Stimulated activated CD4-positive, alpha-beta T cell treated with anti-CD3 and anti-CD28 coated beads, TNF-alpha, amount 100 ng/mL, for 48 hours (primary cell): ENCODE data around the gene DIS3L2.

Source experiments
- DNase-seq, 3 donors: peaks; one replicate each; pipeline ENCODE4 v3.0.0-alpha.2; 2020; ENCODE audit warnings: low read depth in 3 of 3

DIS3L2 gene

GRCh38 chr2:232385660-232386489, 424.4 kb downstream of the DIS3L2 start:
- DNase-seq, result no peak

- DNase-seq, result no peak
Measured at GRCh38 chr2:232386490-232386739, 424.9 kb downstream of the DIS3L2 start.
